GM23248 (cell line): ENCODE data around the gene PINK1.

Source experiments
- EZH2 ChIP-seq: fragments of 200-600 bp; sonication (generic); IDR thresholded peaks from 2 replicates; pipeline ENCODE4 v1.6.1; 2018; ENCODE audit warnings: antibody characterized with exemption, mild to moderate bottlenecking; ENCODE audit not compliant: insufficient read depth, poor library complexity, severe bottlenecking
- EZH2phosphoT487 ChIP-seq: fragments of 200-600 bp; sonication (generic); IDR thresholded peaks from 2 replicates; pipeline ENCODE4 v1.6.1; 2018; ENCODE audit warnings: antibody characterized with exemption, moderate library complexity, mild to moderate bottlenecking, low read depth; ENCODE audit not compliant: insufficient read depth

- TF ChIP-seq EZH2phosphoT487 (no peak), EZH2 (no peak)
These were observed 2.5 kb upstream of the PINK1 start for GRCh38 chr1:20630729-20631128.
